Activated CD8-positive, alpha-beta memory T cell treated with anti-CD3 and anti-CD28 coated beads for 4 hours (primary cell): ENCODE results near the gene PTCRA.
"Not testable (repeated sequence)": the region's sequence is repeated elsewhere in the genome, so short reads cannot be mapped to it uniquely, and the experiment has no call there.

Experiments
- DNase-seq, 2 donors: peaks; one replicate each; pipeline ENCODE4 v3.0.0-alpha.2; 2020; ENCODE audit warnings: low read depth in 2 of 2

Gene PTCRA

DNA sequence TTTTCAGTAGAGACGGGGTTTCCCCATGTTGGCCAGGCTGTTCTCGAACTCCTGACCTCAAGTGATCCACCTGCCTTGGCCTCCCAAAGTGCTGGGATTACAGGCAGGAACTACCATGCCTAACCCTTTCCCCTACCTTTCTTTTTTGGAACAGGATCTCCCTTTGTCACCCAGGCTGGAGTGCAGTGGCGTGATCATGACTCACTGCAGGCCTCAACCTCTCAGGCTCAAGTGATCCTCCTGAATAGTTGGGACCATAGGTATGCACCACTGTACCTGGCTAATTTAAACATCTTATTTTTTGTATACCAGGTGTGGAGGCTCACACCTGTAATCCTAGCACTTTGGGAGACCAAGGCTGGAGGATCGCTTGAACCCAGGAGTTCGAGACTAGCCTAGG lies 25.5 kb downstream of the PTCRA start:
- DNase-seq: not testable (repeated sequence)

DNA sequence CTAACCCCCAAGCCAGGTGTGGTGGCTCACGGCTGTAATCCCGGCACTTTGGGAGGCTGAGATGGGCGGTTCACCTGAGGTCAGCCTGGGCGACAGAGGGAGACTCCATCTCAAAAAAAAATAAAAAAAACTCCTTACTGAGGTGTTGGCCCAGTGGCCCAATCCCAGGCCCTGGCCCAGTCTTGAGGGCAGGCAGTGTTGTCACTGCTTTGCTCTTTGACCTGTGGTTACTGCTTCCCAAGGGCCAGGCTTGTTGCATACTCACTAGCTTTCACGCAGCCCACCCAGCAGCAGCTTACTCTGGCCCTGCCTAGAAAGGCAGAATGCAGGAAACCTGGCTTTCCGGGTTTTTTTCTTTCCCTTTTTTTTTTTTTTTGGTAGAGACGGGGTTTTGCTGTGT lies 26.6 kb downstream of the PTCRA start:
- no peak for DNase-seq

DNA sequence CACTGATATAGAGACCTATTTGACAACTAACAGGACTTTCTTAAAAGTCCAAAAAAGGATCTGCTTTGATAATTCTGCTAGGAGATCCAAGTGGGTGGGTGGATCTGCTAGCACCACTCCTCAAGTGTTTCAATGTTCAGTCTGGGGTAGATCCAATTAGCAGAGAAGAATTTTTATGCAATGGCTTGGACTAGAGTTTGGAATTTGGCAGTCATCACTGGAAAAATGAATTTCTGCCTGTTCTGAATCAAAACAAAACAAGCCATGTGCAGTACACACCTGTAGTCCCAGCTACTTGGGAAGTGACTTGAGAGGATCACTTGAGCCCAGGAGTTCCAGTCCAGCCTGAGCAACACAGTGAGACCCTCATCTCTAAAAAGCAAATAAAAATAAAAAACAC lies 32.1 kb downstream of the PTCRA start:
- DNase-seq: no peak

DNA sequence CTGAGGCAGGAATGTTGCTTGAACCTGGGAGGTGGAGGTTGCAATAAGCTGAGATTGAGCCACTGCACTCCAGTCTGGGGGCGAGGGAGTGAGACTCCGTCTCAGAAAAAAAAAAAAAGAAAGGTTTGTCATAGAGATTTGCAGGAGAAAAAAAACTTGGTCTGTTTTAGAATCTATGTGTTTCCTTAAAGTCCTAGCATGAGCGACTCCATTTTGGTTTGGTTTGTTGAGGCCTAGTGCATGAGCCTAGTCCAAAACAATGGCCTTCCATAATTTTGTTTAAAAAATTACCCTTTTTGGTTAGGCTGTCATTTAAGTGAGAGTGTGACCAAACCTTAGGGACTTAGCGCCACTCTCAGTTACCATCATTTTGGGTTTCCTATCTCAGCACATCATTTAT lies 36.5 kb downstream of the PTCRA start:
- DNase-seq: no peak

DNA sequence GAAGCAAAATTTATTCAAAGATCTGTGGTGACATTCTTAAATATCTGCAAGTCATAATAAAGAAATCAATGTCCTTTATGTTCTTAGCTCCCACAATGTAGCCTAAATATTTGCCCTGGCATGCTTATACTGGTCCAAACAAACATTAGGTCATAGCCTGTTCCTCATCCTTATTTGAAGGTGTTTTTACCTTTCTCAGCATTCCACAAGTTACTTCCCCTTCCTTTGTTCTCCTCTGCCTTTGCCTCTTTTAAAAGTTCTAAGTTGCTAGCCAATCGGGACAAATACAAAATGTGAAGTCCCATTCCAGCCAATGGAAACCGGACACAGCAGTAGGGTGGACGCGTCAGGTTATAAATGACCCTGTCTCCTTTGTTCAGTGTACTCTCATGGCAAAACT lies 38.6 kb downstream of the PTCRA start:
- not testable (repeated sequence) for DNase-seq

DNA sequence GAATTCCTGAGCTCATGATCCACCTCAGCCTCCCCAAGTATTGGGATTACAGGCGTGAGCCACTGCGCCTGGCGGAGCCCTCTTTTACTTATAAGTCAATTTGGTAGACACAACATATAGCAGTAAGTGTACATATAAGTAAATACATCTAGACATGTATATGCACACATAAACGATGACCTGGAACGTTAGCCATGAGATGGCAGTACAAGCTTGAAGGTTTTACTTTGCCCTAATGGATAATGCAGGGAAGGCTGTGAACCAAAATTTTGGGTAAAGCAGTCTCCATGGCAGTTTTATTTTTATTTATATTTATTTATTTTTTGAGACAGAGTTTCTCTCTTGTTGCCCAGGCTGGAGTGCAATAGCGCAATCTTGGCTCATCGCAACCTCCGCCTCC lies 42.3 kb downstream of the PTCRA start:
- no peak for DNase-seq

DNA sequence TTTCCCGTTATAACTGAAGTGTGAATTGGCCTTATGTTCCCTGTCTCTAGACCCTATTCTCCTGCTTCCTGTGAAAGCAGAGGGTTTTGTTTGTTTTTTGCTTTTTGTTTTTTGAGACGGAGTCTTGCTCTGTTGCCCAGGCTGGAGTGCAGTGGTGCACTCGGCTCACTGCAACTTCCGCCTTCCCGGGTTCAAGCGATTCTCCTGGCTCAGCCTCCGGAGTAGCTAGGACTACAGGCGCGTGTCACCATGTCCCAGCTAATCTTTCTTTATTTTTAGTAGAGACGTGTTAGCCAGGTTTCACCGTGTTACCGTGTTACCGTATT lies 44.0 kb downstream of the PTCRA start:
- DNase-seq: no peak

DNA sequence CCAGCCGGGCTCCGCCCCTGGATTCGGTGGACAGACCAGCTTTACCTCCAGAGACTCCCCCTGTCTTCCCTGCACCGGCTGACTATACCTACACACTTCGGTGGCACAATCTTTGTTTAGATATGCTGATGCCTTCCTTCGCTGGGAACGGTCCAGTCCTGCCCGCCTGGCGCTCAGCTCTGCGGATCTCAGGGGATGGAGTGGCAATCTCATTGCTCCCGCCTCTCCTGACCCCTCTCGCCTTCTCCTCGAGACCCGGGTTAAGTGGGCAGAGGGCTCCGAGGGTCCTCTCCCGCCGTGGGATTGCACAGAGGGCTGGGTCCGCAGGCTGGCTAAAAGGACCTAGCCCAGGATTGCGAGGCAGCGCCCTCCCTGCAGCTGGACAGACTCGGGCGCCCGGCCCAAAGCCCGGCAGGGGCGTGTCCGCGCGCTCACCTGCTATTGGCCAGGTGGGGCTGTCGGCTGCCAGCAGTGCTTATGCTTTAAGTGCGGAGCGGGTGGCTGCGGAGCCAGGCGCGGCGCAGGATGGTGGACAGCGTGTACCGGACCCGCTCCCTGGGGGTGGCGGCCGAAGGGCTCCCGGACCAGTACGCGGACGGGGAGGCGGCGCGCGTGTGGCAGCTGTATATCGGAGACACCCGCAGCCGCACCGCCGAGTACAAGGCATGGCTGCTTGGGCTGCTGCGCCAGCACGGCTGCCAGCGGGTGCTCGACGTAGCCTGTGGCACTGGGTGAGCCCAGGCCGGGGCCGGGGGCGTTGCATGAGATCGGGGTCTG lies 44.6 kb downstream of the PTCRA start, which contains the start of gene GNMT:
Gene GNMT (plus strand): TSS at position 512 of the 777 bp plus-strand sequence. CDS start 14 bp downstream, at position 526.
- no peak for DNase-seq

DNA sequence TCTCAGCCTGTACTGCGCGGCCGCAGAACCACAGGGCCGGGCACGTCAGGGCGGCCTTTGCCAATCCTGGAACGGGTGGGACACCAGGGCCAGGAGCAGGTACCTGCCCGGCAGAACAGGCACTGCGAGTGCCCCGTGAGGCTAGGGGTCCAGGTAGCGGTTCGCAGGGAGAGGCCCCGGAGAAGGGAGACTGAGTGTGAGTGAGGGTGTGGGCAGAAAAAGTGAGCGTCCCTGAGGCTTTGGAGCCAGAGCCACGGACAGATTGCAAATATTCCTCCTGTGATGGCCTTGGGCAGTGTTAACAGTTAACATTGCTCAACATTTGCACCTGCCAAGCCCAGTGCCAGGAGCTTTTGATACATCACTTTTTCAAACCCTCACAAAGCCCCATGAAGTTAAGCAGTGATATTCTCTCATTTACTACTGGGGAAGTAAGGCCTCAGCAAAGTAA lies 45.2 kb downstream of the PTCRA start:
- DNase-seq: no peak

DNA sequence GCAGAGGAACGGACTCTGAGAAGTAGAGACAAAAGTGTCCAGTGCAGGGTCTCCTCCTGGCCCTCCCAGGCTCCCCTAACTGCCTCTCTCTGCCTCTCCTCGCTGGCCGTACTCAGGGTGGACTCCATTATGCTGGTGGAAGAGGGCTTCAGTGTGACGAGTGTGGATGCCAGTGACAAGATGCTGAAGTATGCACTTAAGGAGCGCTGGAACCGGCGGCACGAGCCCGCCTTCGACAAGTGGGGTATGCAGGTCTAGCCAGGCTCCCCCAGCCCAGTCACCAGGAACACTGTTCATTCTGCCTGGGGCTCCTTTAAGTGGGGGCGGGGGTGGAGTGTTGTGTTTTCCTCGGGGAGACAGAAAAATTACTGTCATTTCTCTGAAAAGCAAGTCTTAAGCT lies 46.2 kb downstream of the PTCRA start:
- no peak for DNase-seq

DNA sequence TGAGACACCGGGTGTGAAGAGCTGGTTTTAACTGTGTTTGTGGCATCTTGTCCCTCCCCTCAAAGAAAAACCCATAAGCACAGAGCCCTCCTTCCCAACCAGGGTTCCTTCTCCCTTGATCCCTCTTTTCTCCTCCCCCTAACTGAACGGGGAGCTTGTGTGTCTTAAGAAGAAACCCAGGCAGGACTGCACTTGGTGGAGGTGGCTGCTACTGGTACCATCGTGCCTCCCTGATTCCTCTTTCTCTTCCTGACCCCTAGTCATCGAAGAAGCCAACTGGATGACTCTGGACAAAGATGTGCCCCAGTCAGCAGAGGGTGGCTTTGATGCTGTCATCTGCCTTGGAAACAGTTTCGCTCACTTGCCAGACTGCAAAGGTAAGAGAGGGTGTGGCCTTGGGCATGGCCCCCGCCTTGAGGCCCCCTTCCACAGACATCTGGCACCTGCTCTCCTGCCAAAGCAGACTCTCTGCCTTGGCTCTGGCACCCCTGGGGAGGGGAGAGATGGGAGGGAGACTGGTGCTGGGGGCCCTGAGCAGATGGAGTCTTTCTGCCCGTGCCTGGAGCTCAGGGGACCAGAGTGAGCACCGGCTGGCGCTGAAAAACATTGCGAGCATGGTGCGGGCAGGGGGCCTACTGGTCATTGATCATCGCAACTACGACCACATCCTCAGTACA lies 46.8 kb downstream of the PTCRA start:
- no peak for DNase-seq

DNA sequence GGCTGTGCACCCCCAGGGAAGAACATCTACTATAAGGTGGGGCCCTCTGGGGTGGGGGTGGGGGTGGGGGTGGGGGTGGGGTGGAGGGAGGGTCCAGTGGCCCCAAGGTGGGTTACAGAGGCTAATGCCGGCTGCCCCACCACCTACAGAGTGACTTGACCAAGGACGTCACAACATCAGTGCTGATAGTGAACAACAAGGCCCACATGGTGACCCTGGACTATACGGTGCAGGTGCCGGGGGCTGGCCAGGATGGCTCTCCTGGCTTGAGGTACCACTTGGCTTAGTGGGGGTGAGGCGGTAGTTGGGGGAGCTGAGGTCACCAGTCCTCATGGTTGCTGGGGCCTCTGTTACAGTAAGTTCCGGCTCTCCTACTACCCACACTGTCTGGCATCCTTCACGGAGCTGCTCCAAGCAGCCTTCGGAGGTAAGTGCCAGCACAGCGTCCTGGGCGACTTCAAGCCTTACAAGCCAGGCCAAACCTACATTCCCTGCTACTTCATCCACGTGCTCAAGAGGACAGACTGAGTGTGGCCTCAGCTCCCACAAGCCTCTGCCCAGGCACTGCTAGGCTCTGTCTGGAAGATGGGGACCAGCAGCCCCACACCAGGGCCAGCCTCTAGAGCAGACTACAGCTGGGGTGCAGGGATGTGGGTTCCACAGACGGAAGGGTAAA lies 47.5 kb downstream of the PTCRA start:
- no peak for DNase-seq

DNA sequence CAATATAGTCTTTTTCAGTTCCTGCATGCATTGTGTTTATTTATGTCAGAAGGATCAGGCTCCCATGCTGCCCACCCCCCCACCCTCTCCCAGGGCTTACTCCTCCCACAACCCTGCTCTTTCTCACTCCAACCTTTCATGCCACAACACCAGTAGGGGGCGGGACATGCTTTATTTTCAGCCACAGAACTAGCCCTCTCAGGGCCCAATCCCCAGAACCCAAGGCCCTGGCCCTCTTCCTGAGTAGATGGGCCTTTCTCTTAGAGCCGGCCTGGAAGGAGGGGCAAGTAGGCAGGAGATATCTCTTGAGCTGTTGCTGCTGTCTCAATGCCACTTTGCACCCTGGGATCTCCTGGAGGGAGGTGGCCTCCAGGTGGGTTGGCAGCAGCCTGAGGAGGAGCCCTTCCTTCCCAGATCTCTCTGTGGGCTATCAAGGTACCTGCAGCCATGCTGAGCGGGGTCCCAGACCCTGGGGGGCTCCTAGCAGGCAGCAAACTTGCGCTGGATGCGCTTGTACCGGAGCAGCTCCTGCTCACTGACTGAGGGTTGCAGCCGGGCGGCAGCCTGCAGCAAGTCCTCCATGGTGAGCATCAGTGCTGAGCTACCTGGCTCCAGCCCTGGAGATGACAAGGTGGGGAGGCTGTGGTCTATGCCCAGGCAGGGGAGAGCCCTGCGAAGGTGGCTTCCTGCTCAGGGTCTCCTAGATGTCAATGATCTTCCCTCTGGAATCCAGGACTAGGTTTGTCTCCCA lies 48.2 kb downstream of the PTCRA start:
- DNase-seq: no peak

DNA sequence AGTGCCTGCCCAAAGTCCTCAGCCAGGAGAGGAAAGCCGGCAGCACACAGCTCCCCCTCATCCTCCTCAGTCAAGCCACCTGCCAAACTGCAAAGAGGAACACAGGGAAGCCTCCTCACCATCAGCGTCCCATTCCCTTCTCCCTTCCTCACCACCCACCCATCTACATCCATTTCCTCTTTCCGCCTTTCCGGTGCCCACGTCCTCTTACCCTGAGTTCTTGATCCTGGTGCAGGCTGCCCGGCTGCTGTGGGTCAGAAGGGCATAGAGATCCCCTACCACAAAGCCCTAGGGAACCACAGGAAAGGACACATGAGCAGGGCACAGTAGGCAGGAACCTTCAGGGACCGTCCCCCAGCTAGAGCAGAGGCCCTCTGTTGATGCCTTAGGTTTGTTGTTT lies 50.7 kb downstream of the PTCRA start:
- no peak for DNase-seq

DNA sequence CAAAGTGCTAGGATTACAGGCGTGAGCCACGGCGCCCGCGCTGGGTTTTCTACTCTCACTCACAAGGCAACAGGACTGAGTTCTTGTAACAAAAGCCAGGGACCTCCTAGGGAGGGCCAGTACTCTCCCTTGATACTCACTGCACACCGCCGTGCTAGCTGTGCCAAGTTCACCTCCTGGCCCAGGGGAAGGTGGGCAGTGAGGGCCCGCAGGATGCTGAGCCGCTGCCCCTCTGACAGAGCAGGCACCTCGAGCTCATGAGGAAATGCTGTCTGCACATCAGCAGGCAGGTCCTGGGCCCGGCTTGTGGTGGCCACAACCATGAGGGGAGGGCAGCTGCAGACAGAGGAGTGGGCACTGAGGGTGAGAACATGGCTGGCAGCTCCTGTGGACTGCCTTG lies 51.4 kb downstream of the PTCRA start:
- DNase-seq: no peak

DNA sequence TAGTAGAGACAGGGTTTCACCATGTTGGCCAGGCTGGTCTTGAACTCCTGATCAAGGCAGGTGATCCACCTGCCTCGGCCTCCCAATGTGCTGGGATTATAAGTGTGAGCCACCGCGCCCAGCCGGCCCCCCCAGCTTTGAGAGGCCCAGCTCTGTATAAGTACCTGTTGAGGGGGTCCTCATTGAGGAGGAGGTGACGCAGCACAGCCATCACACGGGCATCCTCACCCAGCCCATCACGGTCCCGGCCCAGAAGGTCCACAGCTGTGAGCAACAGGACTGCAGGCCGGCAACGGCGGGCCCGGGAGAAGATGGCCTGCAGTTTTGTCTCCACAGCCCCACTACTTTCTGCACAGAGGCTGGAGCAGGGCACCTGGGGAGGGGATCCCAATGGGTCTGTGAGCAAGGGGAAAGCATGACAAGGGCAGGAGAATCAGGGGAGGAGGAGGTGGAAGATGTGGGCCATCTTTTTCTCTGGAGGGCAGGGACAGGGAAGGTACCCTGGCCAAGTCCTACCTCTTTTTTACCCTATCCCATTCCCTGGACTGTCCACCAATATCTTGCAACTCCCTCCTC lies 52.4 kb downstream of the PTCRA start:
- DNase-seq: no peak

DNA sequence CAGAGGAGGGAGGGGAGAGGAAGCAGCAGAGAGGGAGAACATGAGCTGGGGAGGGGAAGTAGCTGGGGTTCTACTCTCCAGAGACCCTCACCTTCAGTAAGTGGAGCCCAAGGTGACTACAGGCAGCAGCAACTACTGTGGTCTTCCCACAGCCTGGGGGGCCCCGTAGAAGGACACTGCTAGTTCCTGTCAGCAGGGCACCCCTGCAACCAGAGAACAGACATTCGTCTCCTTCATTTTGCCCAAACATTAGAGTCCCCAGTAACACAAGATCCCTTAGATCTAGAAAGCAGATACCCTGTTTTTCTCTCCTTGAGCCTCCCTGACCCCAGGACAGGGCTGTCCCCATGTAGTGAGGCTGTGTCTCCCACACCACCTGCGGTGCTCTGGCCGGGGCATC lies 52.9 kb downstream of the PTCRA start:
- DNase-seq: no peak

DNA sequence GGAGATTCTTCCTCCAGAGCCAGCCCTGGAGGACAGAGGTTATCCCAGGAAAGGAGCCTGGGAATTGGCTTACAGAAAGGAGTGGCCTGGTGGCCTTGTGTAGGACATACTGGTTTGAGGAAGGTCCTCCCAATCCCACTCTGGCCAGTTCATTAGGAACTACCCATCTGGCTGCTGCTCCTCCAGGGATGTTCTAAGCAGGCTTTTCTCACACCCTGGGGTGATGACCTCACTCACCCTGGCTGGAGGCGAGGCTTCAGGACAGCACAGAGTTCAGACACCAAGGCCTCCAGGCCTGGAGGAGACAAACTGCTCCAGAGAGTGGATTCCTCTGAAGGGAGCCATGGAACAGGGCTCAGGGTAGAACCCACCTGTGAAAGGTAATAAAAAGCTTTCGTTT lies 53.6 kb downstream of the PTCRA start:
- no peak for DNase-seq

DNA sequence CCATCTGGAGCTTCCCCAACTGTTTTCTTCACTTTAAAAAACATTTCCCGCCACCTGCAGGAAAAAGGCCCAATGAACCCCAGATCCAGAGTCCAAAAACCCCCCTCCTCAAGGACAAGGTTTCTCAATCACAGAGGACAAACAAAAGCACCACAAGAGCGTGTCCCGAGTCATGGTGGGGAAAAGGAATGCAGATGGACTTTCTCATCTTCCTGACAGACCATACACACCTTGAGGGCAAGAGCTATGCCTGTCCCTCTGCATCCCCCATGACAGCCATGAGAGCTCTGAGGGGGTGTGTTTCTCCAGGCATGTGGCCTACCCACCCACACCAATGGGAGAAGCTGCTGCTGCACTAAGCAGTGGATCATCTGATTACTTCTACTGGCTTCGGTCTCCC lies 54.1 kb downstream of the PTCRA start:
- DNase-seq: no peak

DNA sequence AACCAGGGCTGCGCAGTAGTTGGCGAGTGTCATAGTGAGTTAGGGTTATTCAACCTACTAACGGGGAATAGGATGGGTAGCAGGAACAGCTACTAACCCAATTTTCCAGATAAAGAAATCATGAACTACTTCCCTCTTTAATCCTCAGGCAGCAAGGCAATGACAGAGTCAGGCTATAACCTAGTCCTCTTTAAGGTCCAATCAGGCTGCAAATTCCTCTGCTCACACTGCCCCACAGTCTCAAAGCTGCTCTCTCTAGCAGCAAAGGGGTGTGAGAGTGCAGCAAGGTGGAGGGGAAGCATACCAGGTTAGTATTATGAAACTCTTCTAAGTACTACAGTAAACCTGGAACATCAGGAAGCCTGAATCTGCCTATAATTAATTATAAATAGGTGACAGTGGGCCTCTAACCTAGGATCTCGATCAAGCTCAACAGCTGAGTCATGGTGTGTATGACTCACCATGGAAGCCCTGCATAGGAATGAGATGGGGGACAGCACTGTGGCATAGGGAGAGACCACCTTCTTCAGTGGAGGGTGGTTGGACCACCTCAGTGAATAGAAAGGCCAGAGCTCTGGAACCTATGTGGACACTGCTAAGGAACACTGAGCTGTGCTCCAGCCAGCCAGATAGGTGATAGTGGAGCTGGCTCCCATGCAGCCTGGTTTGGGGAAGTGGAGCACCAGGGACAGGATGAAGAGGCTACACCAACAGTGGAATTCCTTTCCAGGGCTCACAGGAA lies 55.2 kb downstream of the PTCRA start:
- no peak for DNase-seq

DNA sequence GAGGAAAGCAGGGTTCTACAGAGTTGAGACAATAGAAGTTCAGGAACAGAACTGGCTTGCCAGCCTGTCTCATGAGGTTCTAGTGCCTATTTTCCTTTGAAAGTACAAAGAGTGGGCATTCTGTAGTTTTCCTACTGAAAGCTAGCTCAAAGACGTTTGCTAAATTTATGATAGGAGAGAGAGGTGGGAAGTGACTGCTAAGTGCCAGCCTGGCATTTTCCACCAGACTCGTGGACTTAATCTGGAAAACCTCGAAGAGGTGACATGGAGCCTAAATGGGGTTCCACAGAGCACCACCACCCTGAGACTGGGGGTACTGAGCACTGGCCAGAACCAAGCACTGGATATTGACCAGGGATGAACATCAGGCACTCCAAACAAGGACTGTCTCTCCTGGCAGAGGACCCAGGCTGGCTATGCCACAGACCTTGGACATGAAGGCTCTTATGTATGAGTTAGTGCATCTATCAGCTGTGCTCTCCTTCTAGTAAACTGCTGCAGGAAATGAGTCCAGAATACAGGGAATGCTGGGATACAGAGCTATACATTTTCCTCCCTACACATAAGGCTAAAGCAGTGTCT lies 56.0 kb downstream of the PTCRA start:
- DNase-seq: no peak
